Esophagus squamous epithelium (tissue), 4 donors: ENCODE data around the gene ATF1.

ENCODE experiments used
- CTCF ChIP-seq, 6 experiments: fragments of 450-650 bp in 4 of 6; fragments of 200-600 bp in 2 of 6; sonication (generic) in 2 of 6; IDR thresholded peaks; one replicate each; pipeline ENCODE4 v1.5.1; 2016 to 2019; ENCODE audit warnings: antibody characterized with exemption in 6 of 6, mild to moderate bottlenecking in 4 of 6, moderate library complexity in 4 of 6
- POLR2A ChIP-seq, 4 donors: fragments of 450-650 bp; IDR thresholded peaks; one replicate each; pipeline ENCODE4 v1.6.1; 2017; ENCODE audit warnings: antibody characterized with exemption in 4 of 4, mild to moderate bottlenecking in 4 of 4, moderate library complexity in 3 of 4

GRCh38 chr12:50776749-50777728 lies 13.1 kb downstream of the ATF1 start:
- TF ChIP-seq CTCF (IDR thresholded peaks at IDR 0.05), result no peak
- TF ChIP-seq POLR2A (IDR thresholded peaks at IDR 0.05), result no peak
